K562 (cell line): ENCODE data around the gene KDM2B. TPM values are rescaled to one million over a fixed set of nuclear protein-coding genes. Genes with fewer than 3 reads are reported as not detected.

Experiments used
- ADNP ChIP-seq: fragments of 200-800 bp; sonication (Bioruptor generic); IDR thresholded peaks from 2 replicates; pipeline ENCODE4 v1.6.1; 2016; ENCODE audit warnings: missing genetic modification characterization, missing compliant biosample characterization
- ATF1 ChIP-seq, 2 experiments: fragments of 450-650 bp in 1 of 2; IDR thresholded peaks; 2 replicates each; pipeline ENCODE4 v1.6.1; 2016; ENCODE audit warnings: missing compliant biosample characterization in 1 of 2, missing genetic modification characterization in 1 of 2
- CBFA2T2 ChIP-seq: fragments of 450-650 bp; conservative IDR thresholded peaks from 2 replicates; pipeline ENCODE4 v1.6.1; 2017; ENCODE audit warnings: mild to moderate bottlenecking
- CCNT2 ChIP-seq: IDR thresholded peaks from 2 replicates; pipeline ENCODE4 v1.6.1; 2011; ENCODE audit warnings: borderline replicate concordance, low read depth, mild to moderate bottlenecking, moderate library complexity, mixed read lengths, low read length; ENCODE audit not compliant: insufficient read length; ENCODE audit errors: extremely low read depth
- GABPA ChIP-seq: fragments of 200-800 bp; sonication (Bioruptor generic); conservative IDR thresholded peaks from 2 replicates; pipeline ENCODE4 v1.6.1; 2016; ENCODE audit warnings: low read depth, missing genetic modification characterization, missing compliant biosample characterization
- GABPB1 ChIP-seq: sonication (generic); formaldehyde crosslinking; IDR thresholded peaks from 2 replicates; pipeline ENCODE4 v1.8.0; 2022; ENCODE audit warnings: mild to moderate bottlenecking, missing genetic modification reagents
- HDAC2 ChIP-seq: fragments of 450-650 bp; IDR thresholded peaks from 2 replicates; pipeline ENCODE4 v1.6.1; 2016; ENCODE audit warnings: mild to moderate bottlenecking
- HDAC6 ChIP-seq: IDR thresholded peaks from 2 replicates; pipeline ENCODE4 v1.6.1; 2012; ENCODE audit warnings: low read depth, mild to moderate bottlenecking, control low read depth, inconsistent platforms, low read length, moderate library complexity
- ILK ChIP-seq: fragments of 450-650 bp; IDR thresholded peaks from 2 replicates; pipeline ENCODE4 v1.6.1; 2016; ENCODE audit warnings: missing genetic modification characterization, low read depth, mild to moderate bottlenecking, missing compliant biosample characterization, moderate library complexity, borderline replicate concordance
- MTA1 ChIP-seq: fragments of 450-650 bp; IDR thresholded peaks from 2 replicates; pipeline ENCODE4 v1.6.1; 2017; ENCODE audit warnings: borderline replicate concordance
- NELFE ChIP-seq: IDR thresholded peaks from 2 replicates; pipeline ENCODE4 v1.6.1; 2011; ENCODE audit warnings: mild to moderate bottlenecking; ENCODE audit not compliant: insufficient read depth, insufficient read length
- PATZ1 ChIP-seq: fragments of 250-450 bp; sonication (Bioruptor Pico); IDR thresholded peaks from 2 replicates; pipeline ENCODE4 v1.5.0; 2020; ENCODE audit warnings: mild to moderate bottlenecking, borderline replicate concordance
- RAD21 ChIP-seq, 2 experiments: fragments of 250-450 bp in 1 of 2; fragments of 450-650 bp in 1 of 2; sonication (Bioruptor Pico) in 1 of 2; formaldehyde crosslinking in 1 of 2; IDR thresholded peaks in 1 of 2; conservative IDR thresholded peaks in 1 of 2; 2 replicates each; pipeline versions ENCODE4 v1.4.0 to v1.8.0; 2020 to 2022; ENCODE audit warnings: mild to moderate bottlenecking in 2 of 2, moderate library complexity in 1 of 2
- TFAM ChIP-seq: fragments of 250-450 bp; sonication (Bioruptor Pico); conservative IDR thresholded peaks from 2 replicates; pipeline ENCODE4 v1.5.0; 2021; ENCODE audit warnings: mild to moderate bottlenecking, moderate library complexity
- TGIF2 ChIP-seq: sonication (generic); formaldehyde crosslinking; IDR thresholded peaks from 2 replicates; pipeline ENCODE4 v1.8.1; 2022; ENCODE audit warnings: mild to moderate bottlenecking, missing genetic modification reagents, moderate library complexity
- ZNF318 ChIP-seq, 2 experiments: fragments of 450-650 bp; IDR thresholded peaks; 2 replicates each; pipeline ENCODE4 v1.6.1; 2016; ENCODE audit warnings: mild to moderate bottlenecking in 2 of 2, borderline replicate concordance in 1 of 2, low read depth in 1 of 2, moderate library complexity in 1 of 2
- polyA plus RNA-seq, 8 experiments: library from polyadenylated mRNA; depleted of rRNA in 4 of 8; stranded (reverse) in 5 of 8; unstranded in 3 of 8; fragments of >200 nt; fragmentation: Nextera tagmentation in 2 of 8; fragmentation: Illumina TruSeq in 1 of 8; extraction: Ambion mirVana in 2 of 8; extraction: Trizol in 1 of 8; gene quantifications; 2 replicates each; pipeline versions ENCODE4 v1.2.1 to v1.2.3, GENCODE V29; 2011 to 2014; ENCODE audit warnings: inconsistent platforms in 1 of 8, missing spikeins in 1 of 8
- total RNA-seq, 7 experiments: library from RNA; depleted of rRNA in 6 of 7; stranded (reverse); fragments of >200 nt in 6 of 7; fragmentation: Illumina TruSeq in 2 of 7; extraction: Trizol in 2 of 7; gene quantifications; 2 replicates each; pipeline versions ENCODE4 v1.2.1 to v1.2.3, GENCODE V29; 2011 to 2021; ENCODE audit warnings: low replicate concordance in 1 of 7

KDM2B gene
- total and polyA plus RNA-seq, 9 of the 15 experiments (the other 6 are each of a cell fraction or from before 2014, with no cell fraction given) = 7.4 to 50.5 (median 22.5) TPM

- peak; percentile 14; the same call in 1 of the 2 replicates for TF ChIP-seq GABPA (tag)
- no peak for TF ChIP-seq TGIF2
- TF ChIP-seq GABPB1 = no peak
- TF ChIP-seq ZNF318 (IDR thresholded peaks at IDR 0.05; ENCODE audit: borderline replicate concordance in 1 of 2, low read depth in 1 of 2) = peak in 1 of 2 experiments; percentile 85; a peak in 2 of 4 replicates
- TF ChIP-seq NELFE = no peak
- TF ChIP-seq ADNP = 0 out of 2 replicates have a peak, but pooled peaks have one; percentile 38
- TF ChIP-seq CCNT2 = no peak
- no peak for TF ChIP-seq TFAM (CRISPR knock-in tag)
- no peak for TF ChIP-seq RAD21 (CRISPR knock-in tag; conservative IDR thresholded peaks at IDR 0.05 in 1 of 2, IDR thresholded peaks at IDR 0.05 in 1 of 2)
- no peak for TF ChIP-seq PATZ1 (CRISPR knock-in tag)
- TF ChIP-seq HDAC2 = peak; percentile 42; the same call in 1 of the 2 replicates
- peak; percentile 53 for TF ChIP-seq CBFA2T2
- no peak for TF ChIP-seq HDAC6
- no peak for TF ChIP-seq ILK (tag)
- TF ChIP-seq ATF1 (CRISPR knock-in tag; IDR thresholded peaks at IDR 0.05) = no peak
- TF ChIP-seq ATF1 (tag; IDR thresholded peaks at IDR 0.05) = peak; percentile 46; the same call in 1 of the 2 replicates
- 0 out of 2 replicates have a peak, but pooled peaks have one; percentile 19 for TF ChIP-seq MTA1
These were observed 189.1 kb downstream of the KDM2B start (continued) for GRCh38 chr12:121391619-121392324.
